H1 (cell line): ENCODE data around the gene FAM83G. TPM values are rescaled to one million over a fixed set of nuclear protein-coding genes. Genes with fewer than 3 reads are reported as not detected.

Source experiments
- CTCF ChIA-PET: fragments of 300-600 bp; sonication (Branson Sonifier 250); formaldehyde crosslinking; loops from one replicate; lab custom pipeline; 2021; ENCODE audit not compliant: partially characterized antibody; lab: Charles Lee
- POLR2A ChIA-PET: fragments of 300-600 bp; sonication (Branson Sonifier 250); formaldehyde crosslinking; loops from one replicate; lab custom pipeline; 2021; ENCODE audit warnings: inconsistent platforms; ENCODE audit not compliant: partially characterized antibody; lab: Charles Lee
- DNase-seq, 2 experiments: peaks; one replicate each; pipeline versions ENCODE4 v3.0.0 to v3.0.0-alpha.2; 2010 to 2022; ENCODE audit warnings: low spot score in 2 of 2, low read depth in 1 of 2, mixed read lengths in 1 of 2
- FAIRE-seq: peaks from 2 replicates; lab custom pipeline; 2011; peaks lifted over from hg19 to GRCh38; lab: Jason Lieb, UNC
- H2AFZ ChIP-seq: 2 replicates; pipeline ENCODE4 v1.8.1; 2012; ENCODE audit warnings: low read length, inconsistent platforms
- H2AK5ac ChIP-seq: 2 replicates; pipeline ENCODE4 v1.6.1; 2013; ENCODE audit warnings: low read depth, low read length
- H2BK120ac ChIP-seq: replicated peaks from 2 replicates; pipeline ENCODE3; 2013; ENCODE audit warnings: low read depth, low read length, inconsistent platforms
- H2BK12ac ChIP-seq: 2 replicates; pipeline ENCODE4 v1.6.1; 2013; ENCODE audit warnings: low read depth, low read length
- H2BK15ac ChIP-seq: 2 replicates; pipeline ENCODE4 v1.6.1; 2013; ENCODE audit warnings: low read length
- H2BK20ac ChIP-seq: 2 replicates; pipeline ENCODE4 v1.6.1; 2013; ENCODE audit warnings: low read length
- H2BK5ac ChIP-seq: 2 replicates; pipeline ENCODE4 v1.6.1; 2013; ENCODE audit warnings: low read depth, low read length
- H3K14ac ChIP-seq: 2 replicates; pipeline ENCODE4 v1.6.1; 2013; ENCODE audit warnings: inconsistent platforms; ENCODE audit not compliant: insufficient read length
- H3K18ac ChIP-seq: 2 replicates; pipeline ENCODE4 v1.6.1; 2013; ENCODE audit warnings: low read length; ENCODE audit errors: extremely low read depth
- H3K23ac ChIP-seq: 2 replicates; pipeline ENCODE4 v1.6.1; 2013; ENCODE audit warnings: inconsistent platforms; ENCODE audit not compliant: insufficient read length
- H3K23me2 ChIP-seq: 2 replicates; pipeline ENCODE4 v1.6.1; 2013; ENCODE audit warnings: low read depth, low read length
- H3K27ac ChIP-seq: 2 replicates; pipeline ENCODE4 v1.6.1; 2011; ENCODE audit warnings: low read depth, low read length, inconsistent platforms
- H3K27me3 ChIP-seq, 4 experiments: replicated peaks in 1 of 4; 1 replicate in 1 of 4; 2 replicates in 3 of 4; pipeline versions ENCODE4 v1.6.1 to v1.8.1; 2011 to 2013; ENCODE audit warnings: low read length in 3 of 4, mild to moderate bottlenecking in 3 of 4, inconsistent platforms in 2 of 4, mixed read lengths in 2 of 4, moderate library complexity in 1 of 4; ENCODE audit not compliant: control insufficient read depth in 3 of 4, insufficient read depth in 3 of 4; ENCODE audit errors: extremely low read depth in 1 of 4
- H3K36me3 ChIP-seq, 4 experiments: 2 replicates each; pipeline versions ENCODE4 v1.6.1 to v1.8.1; 2011 to 2013; ENCODE audit warnings: mild to moderate bottlenecking in 4 of 4, low read length in 3 of 4, moderate library complexity in 2 of 4, control low read depth in 1 of 4, inconsistent platforms in 1 of 4; ENCODE audit not compliant: insufficient read depth in 4 of 4, control insufficient read depth in 2 of 4
- H3K4ac ChIP-seq: replicated peaks from 2 replicates; pipeline ENCODE3; 2013; ENCODE audit warnings: low read length, low read depth, mixed read lengths, inconsistent platforms; ENCODE audit not compliant: insufficient read length
- H3K4me1 ChIP-seq, 4 experiments: replicated peaks in 1 of 4; 1 replicate in 1 of 4; 2 replicates in 3 of 4; pipeline versions ENCODE4 v1.6.1 to v1.8.1; 2011 to 2013; ENCODE audit warnings: low read length in 3 of 4, inconsistent platforms in 2 of 4, mixed read lengths in 1 of 4; ENCODE audit not compliant: insufficient read depth in 4 of 4, control insufficient read depth in 3 of 4
- H3K4me2 ChIP-seq, 2 experiments: 2 replicates each; pipeline versions ENCODE4 v1.6.1 to v1.8.1; 2011 to 2013; ENCODE audit warnings: low read depth in 2 of 2, low read length in 2 of 2, control low read depth in 1 of 2, inconsistent platforms in 1 of 2, mild to moderate bottlenecking in 1 of 2; ENCODE audit not compliant: insufficient read depth in 1 of 2
- H3K4me3 ChIP-seq, 4 experiments: fragments of 200-600, 300-600 bp in 1 of 4; sonication (generic), shearing (Covaris generic), sonication (Bioruptor Twin) in 1 of 4; 2 replicates each; pipeline versions ENCODE4 v1.5.1 to v1.8.1; 2011 to 2016; ENCODE audit warnings: low read length in 4 of 4, low read depth in 3 of 4, control low read depth in 2 of 4, inconsistent platforms in 2 of 4, mild to moderate bottlenecking in 2 of 4, mixed read lengths in 1 of 4, moderate library complexity in 1 of 4; ENCODE audit not compliant: insufficient read depth in 2 of 4; ENCODE audit errors: extremely low read depth in 1 of 4
- H3K56ac ChIP-seq: replicated peaks from 2 replicates; pipeline ENCODE3; 2013; ENCODE audit warnings: low read depth, mild to moderate bottlenecking, mixed read lengths, low read length, inconsistent platforms; ENCODE audit not compliant: insufficient read length
- H3K79me1 ChIP-seq: 2 replicates; pipeline ENCODE4 v1.6.1; 2013; ENCODE audit warnings: low read depth, low read length, control low read depth
- H3K79me2 ChIP-seq, 2 experiments: 2 replicates each; pipeline versions ENCODE4 v1.6.1 to v1.8.1; 2012 to 2013; ENCODE audit warnings: low read length in 2 of 2, mild to moderate bottlenecking in 2 of 2, inconsistent platforms in 1 of 2; ENCODE audit not compliant: insufficient read depth in 2 of 2, control insufficient read depth in 1 of 2
- H3K9ac ChIP-seq, 4 experiments: replicated peaks in 1 of 4; 1 replicate in 1 of 4; 2 replicates in 3 of 4; pipeline versions ENCODE4 v1.6.1 to v1.8.1; 2011 to 2013; ENCODE audit warnings: low read depth in 3 of 4, low read length in 3 of 4, control low read depth in 2 of 4, mild to moderate bottlenecking in 2 of 4, moderate library complexity in 2 of 4, inconsistent platforms in 1 of 4; ENCODE audit errors: extremely low read depth in 1 of 4
- H3K9me3 ChIP-seq, 2 experiments: 2 replicates each; pipeline versions ENCODE4 v1.6.1 to v1.8.1; 2012 to 2013; ENCODE audit warnings: mild to moderate bottlenecking in 2 of 2, moderate library complexity in 2 of 2, control low read depth in 1 of 2, inconsistent platforms in 1 of 2, low read depth in 1 of 2, low read length in 1 of 2, mixed read lengths in 1 of 2; ENCODE audit not compliant: insufficient read depth in 2 of 2
- H4K20me1 ChIP-seq, 2 experiments: replicated peaks in 1 of 2; 2 replicates each; pipeline versions ENCODE3 to v1.8.1; 2011 to 2013; ENCODE audit warnings: inconsistent platforms in 2 of 2, low read length in 2 of 2, mild to moderate bottlenecking in 1 of 2; ENCODE audit not compliant: insufficient read depth in 2 of 2, control insufficient read depth in 1 of 2
- H4K5ac ChIP-seq: 2 replicates; pipeline ENCODE4 v1.6.1; 2013; ENCODE audit warnings: low read length, low read depth, mixed read lengths, inconsistent platforms; ENCODE audit not compliant: insufficient read length
- H4K8ac ChIP-seq: 2 replicates; pipeline ENCODE4 v1.8.0; 2013; ENCODE audit warnings: mild to moderate bottlenecking, moderate library complexity, low read length, inconsistent platforms; ENCODE audit not compliant: insufficient read depth; ENCODE audit errors: extremely low read depth
- H4K91ac ChIP-seq: replicated peaks from 2 replicates; pipeline ENCODE3; 2013; ENCODE audit warnings: low read length, mixed read lengths, inconsistent platforms; ENCODE audit not compliant: insufficient read length
- EGR1 ChIP-seq: IDR thresholded peaks from 2 replicates; pipeline ENCODE4 v1.6.1; 2011; ENCODE audit warnings: low read depth, low read length, borderline replicate concordance
- EP300 ChIP-seq, 2 experiments: IDR thresholded peaks; 1 replicate in 1 of 2; 2 replicates in 1 of 2; pipeline ENCODE4 v1.6.1; 2011 to 2012; ENCODE audit warnings: low read depth in 2 of 2, low read length in 2 of 2, mild to moderate bottlenecking in 2 of 2, borderline replicate concordance in 1 of 2, inconsistent platforms in 1 of 2, moderate library complexity in 1 of 2
- GTF2F1 ChIP-seq: IDR thresholded peaks from 2 replicates; pipeline ENCODE4 v1.6.1; 2012; ENCODE audit warnings: low read depth, low read length, improper control_type of control experiment, borderline replicate concordance
- HDAC2 ChIP-seq, 2 experiments: fragments of 300-600 bp in 1 of 2; sonication (generic) in 1 of 2; IDR thresholded peaks; 2 replicates each; pipeline ENCODE4 v1.6.1; 2011 to 2012; ENCODE audit warnings: low read depth in 2 of 2, low read length in 2 of 2, mild to moderate bottlenecking in 2 of 2, moderate library complexity in 2 of 2, borderline replicate concordance in 1 of 2, inconsistent platforms in 1 of 2
- KDM5A ChIP-seq: fragments of 200-600 bp; IDR thresholded peaks from 2 replicates; pipeline ENCODE4 v1.7.1; 2012; ENCODE audit warnings: mild to moderate bottlenecking, low read length, inconsistent platforms, mixed read lengths
- POLR2A ChIP-seq, 2 experiments: IDR thresholded peaks; 1 replicate in 1 of 2; 2 replicates in 1 of 2; pipeline ENCODE4 v1.6.1; 2011; ENCODE audit warnings: low read depth in 2 of 2, low read length in 2 of 2, mild to moderate bottlenecking in 2 of 2; ENCODE audit errors: control extremely low read depth in 1 of 2
- SIN3A ChIP-seq, 2 experiments: IDR thresholded peaks in 1 of 2; conservative IDR thresholded peaks in 1 of 2; 2 replicates each; pipeline ENCODE4 v1.6.1; 2011 to 2012; ENCODE audit warnings: low read length in 2 of 2, improper control_type of control experiment in 1 of 2, low read depth in 1 of 2, mild to moderate bottlenecking in 1 of 2
- SUZ12 ChIP-seq: fragments of 200-600 bp; sonication (generic); IDR thresholded peaks from 2 replicates; pipeline ENCODE4 v1.6.1; 2012; ENCODE audit warnings: mild to moderate bottlenecking, inconsistent platforms, low read length, moderate library complexity, mixed read lengths
- TEAD4 ChIP-seq: IDR thresholded peaks from 2 replicates; pipeline ENCODE4 v1.6.1; 2012; ENCODE audit warnings: low read depth, low read length, inconsistent platforms, mixed read lengths
- ZNF274 ChIP-seq: IDR thresholded peaks from 2 replicates; pipeline ENCODE4 v1.7.0; 2012; ENCODE audit warnings: low read length, borderline replicate concordance; ENCODE audit errors: extremely low read depth
- WGBS, 2 experiments: shearing (Covaris generic) in 1 of 2; methylation state at CpG; one replicate each; pipeline versions ENCODE4 v1.1.6 to v1.1.7; 2013 to 2015; ENCODE audit warnings: low lambda C conversion rate in 2 of 2, mixed read lengths in 2 of 2, inconsistent platforms in 1 of 2, low coverage in 1 of 2, missing lambda C conversion rate in 1 of 2; ENCODE audit not compliant: insufficient replicate concordance in 2 of 2, insufficient coverage in 1 of 2, insufficient read length in 1 of 2; ENCODE audit errors: extremely low coverage in 1 of 2, missing lambda C conversion rate in 1 of 2; 5-methylcytosine and 5-hydroxymethylcytosine counted together
- polyA plus RNA-seq, 7 experiments: library from polyadenylated mRNA; depleted of rRNA in 3 of 7; stranded (reverse) in 5 of 7; unstranded in 2 of 7; fragments of >200 nt in 5 of 7; fragments of 200-250 nt in 2 of 7; gene quantifications; 1 replicate in 5 of 7; 2 replicates in 1 of 7; 4 replicates in 1 of 7; pipeline versions ENCODE4 v1.2.1 to v1.2.3, GENCODE V29; 2011 to 2013; ENCODE audit warnings: missing spikeins in 2 of 7, mixed read lengths in 2 of 7
- total RNA-seq: library from RNA; stranded (reverse); fragmentation: NEBNext Ultra II Directional; extraction: Animal tissue kit (Norgen Biotek cat#: 25700); gene quantifications from 2 replicates; pipeline ENCODE4 v1.2.1, GENCODE V29; 2021
- TF ChIP-seq, protein P1 (sequence below): IDR thresholded peaks from 2 replicates; pipeline ENCODE4 v1.6.1; 2012; ENCODE audit warnings: inconsistent platforms

Gene FAM83G
- total and polyA plus RNA-seq, 2 of the 8 experiments (the other 6 are each of a cell fraction or from before 2014, with no cell fraction given): 15.4 to 29.0 TPM

DNA sequence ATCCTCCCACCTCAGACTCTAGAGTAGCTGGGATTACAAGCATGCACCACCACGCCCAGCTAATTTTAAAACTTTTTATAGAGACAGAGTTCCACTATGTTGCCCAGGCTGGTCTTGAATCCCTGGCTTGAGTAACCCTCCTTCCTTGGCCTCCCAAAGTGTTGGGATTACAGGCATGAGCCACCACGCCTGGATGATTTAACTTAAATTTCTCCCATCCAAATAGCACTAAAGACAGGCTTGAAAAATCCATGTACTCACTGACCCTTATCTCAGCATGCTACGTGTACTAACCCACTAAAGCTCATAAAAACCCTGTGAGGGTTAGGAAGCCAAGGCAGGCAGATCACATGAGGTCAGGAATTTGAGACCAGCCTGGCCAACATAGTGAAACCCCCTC, 48.0 kb downstream of the FAM83G start:
- no peak overlapping the region for H2BK15ac ChIP-seq
- no peak overlapping the region for H4K8ac ChIP-seq
- no peak overlapping the region for H3K27ac ChIP-seq
- TF ChIP-seq EGR1: no peak
- TF ChIP-seq ZNF274: no peak
- no peak for TF ChIP-seq POLR2A (IDR thresholded peaks at IDR 0.05; ENCODE audit: control extremely low read depth in 1 of 2, low read depth in 2 of 2, low read length in 2 of 2)
- TF ChIP-seq HDAC2 (IDR thresholded peaks at IDR 0.05; ENCODE audit: borderline replicate concordance in 1 of 2, low read depth in 2 of 2, low read length in 2 of 2): no peak
- TF ChIP-seq TEAD4: no peak
- TF ChIP-seq, protein P1, sequence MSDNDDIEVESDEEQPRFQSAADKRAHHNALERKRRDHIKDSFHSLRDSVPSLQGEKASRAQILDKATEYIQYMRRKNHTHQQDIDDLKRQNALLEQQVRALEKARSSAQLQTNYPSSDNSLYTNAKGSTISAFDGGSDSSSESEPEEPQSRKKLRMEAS: no peak
- TF ChIP-seq SIN3A (conservative IDR thresholded peaks at IDR 0.05 in 1 of 2, IDR thresholded peaks at IDR 0.05 in 1 of 2; ENCODE audit: low read depth in 1 of 2, low read length in 2 of 2): no peak
- TF ChIP-seq KDM5A: no peak
- TF ChIP-seq EP300 (IDR thresholded peaks at IDR 0.05; ENCODE audit: borderline replicate concordance in 1 of 2, low read depth in 2 of 2, low read length in 2 of 2): no peak
- TF ChIP-seq SUZ12: no peak
- no peak for TF ChIP-seq GTF2F1
- no peaks in the 10 kb centered on the region for H3K79me2 ChIP-seq
- no peak overlapping the region for H3K4me3 ChIP-seq
- DNase-seq (no peak), FAIRE-seq (no peak)
- no peak overlapping the region for H3K18ac ChIP-seq
- no peak overlapping the region for H2BK120ac ChIP-seq
- H3K56ac ChIP-seq: no peak overlapping the region
- CTCF ChIA-PET: interaction anchor here (1.5 to 1.7 kb wide), 2 partner anchors 13 to 39 kb away, joined by 3 to 4 read pairs; no protein-coding TSS in a partner anchor
- no peak overlapping the region for H2AK5ac ChIP-seq
- H2BK5ac ChIP-seq: no peak overlapping the region
- 85% methylated on average over 3 of the region's 3 CpGs; no CpG with 5 or more reads in 1 of the 2 experiments for WGBS, 2 experiments
- H3K36me3 ChIP-seq: no peaks in the 10 kb centered on the region
- H2AFZ ChIP-seq: no peak overlapping the region
- no peaks in the 10 kb centered on the region for H3K23me2 ChIP-seq
- H4K20me1 ChIP-seq: no peaks in the 10 kb centered on the region
- H4K91ac ChIP-seq: no peak overlapping the region
- no peak overlapping the region for H4K5ac ChIP-seq
- no peak overlapping the region for H3K4ac ChIP-seq
- no peak overlapping the region for H2BK12ac ChIP-seq
- H3K9ac ChIP-seq: no peak overlapping the region
- no peak overlapping the region for H2BK20ac ChIP-seq
- peaks cover 0 to 3% (median 0%) of the 10 kb centered on the region in 4 experiments; a peak in 1 of 7 replicates for H3K4me1 ChIP-seq
- H3K9me3 ChIP-seq: no peaks in the 10 kb centered on the region
- POLR2A ChIA-PET: no interaction called here
- no peaks in the 10 kb centered on the region for H3K79me1 ChIP-seq
- H3K27me3 ChIP-seq: no peaks in the 10 kb centered on the region
- H3K23ac ChIP-seq: no peak overlapping the region
- H3K4me2 ChIP-seq: no peak overlapping the region
- H3K14ac ChIP-seq: no peak overlapping the region
